ACC112 (cell line): ENCODE results near the gene MTERF4.

Experiments used
- H2AFZ ChIP-seq: fragments of 200-600 bp; sonication (generic); one replicate; pipeline ENCODE4 v1.6.0; 2017; ENCODE audit warnings: antibody characterized with exemption, low read length; ENCODE audit not compliant: unreplicated experiment
- H3K27ac ChIP-seq: fragments of 200-600 bp; sonication (generic); 2 replicates; pipeline ENCODE4 v1.5.1; 2014; ENCODE audit warnings: low read depth, mild to moderate bottlenecking, antibody characterized with exemption, low read length, moderate library complexity
- H3K27me3 ChIP-seq: fragments of 200-600 bp; sonication (generic); 2 replicates; pipeline ENCODE4 v1.6.1; 2014; ENCODE audit warnings: mild to moderate bottlenecking, antibody characterized with exemption, low read length, moderate library complexity, mixed read lengths; ENCODE audit not compliant: insufficient read depth
- H3K36me3 ChIP-seq: fragments of 200-600 bp; sonication (generic); 2 replicates; pipeline ENCODE4 v1.6.1; 2016; ENCODE audit warnings: mild to moderate bottlenecking, antibody characterized with exemption, low read length, moderate library complexity, mixed read lengths; ENCODE audit not compliant: insufficient read depth
- H3K4me1 ChIP-seq: fragments of 200-600 bp; sonication (generic); one replicate; pipeline ENCODE4 v1.6.1; 2016; ENCODE audit warnings: low read length, mixed read lengths; ENCODE audit not compliant: insufficient read depth, unreplicated experiment, control insufficient read depth
- H3K4me3 ChIP-seq: fragments of 200-600 bp; sonication (generic); 2 replicates; pipeline ENCODE4 v1.5.1; 2014; ENCODE audit warnings: mild to moderate bottlenecking, low read depth, low read length
- H3K79me2 ChIP-seq: fragments of 200-600 bp; sonication (generic); one replicate; pipeline ENCODE4 v1.6.0; 2016; ENCODE audit warnings: low read length; ENCODE audit not compliant: control insufficient read depth, unreplicated experiment, insufficient read depth

MTERF4 gene, protein sequence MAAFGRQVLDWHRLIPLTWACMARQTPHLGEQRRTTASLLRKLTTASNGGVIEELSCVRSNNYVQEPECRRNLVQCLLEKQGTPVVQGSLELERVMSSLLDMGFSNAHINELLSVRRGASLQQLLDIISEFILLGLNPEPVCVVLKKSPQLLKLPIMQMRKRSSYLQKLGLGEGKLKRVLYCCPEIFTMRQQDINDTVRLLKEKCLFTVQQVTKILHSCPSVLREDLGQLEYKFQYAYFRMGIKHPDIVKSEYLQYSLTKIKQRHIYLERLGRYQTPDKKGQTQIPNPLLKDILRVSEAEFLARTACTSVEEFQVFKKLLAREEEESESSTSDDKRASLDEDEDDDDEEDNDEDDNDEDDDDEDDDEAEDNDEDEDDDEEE

DNA sequence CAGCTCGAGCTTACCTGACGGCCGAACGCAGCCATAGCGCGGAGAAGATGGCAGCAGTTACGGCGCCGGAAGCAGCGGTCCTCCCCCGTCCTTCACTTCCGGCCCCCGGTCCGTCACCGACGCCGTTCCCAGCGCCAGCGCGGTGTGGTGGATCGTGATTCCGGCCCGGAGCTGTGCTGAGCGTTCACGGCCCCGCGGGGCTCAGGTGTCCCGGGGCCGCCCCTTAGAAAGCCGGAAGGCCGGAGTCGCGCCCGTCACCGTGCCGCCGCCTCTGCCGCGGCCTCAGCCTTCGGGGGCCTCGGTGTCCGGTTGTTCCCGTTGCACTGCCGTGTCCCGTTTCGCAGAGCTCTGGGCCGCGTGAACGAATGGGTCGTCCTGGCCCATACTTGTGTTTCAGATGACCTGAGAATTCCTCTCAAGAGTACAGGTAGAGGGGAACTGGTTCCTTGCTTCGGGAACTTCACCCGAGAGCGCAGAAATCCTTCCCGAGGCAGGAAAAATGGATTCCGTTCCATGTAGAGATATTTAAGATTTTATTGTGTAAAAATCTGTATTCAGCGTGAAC, at the start of gene MTERF4:
TSS of gene MTERF4 (minus strand) at position 49 of the 565 bp plus-strand sequence. CDS start at position 35, 14 bp downstream.
- peaks cover 9% of the 10 kb centered on the region for H3K4me1 ChIP-seq
- peaks cover 36% of the 10 kb centered on the region for H3K79me2 ChIP-seq
- no peaks in the 10 kb centered on the region for H3K27me3 ChIP-seq
- H2AFZ ChIP-seq, result peak within 1 kb of the TSS; percentile 89
- H3K36me3 ChIP-seq, result no peaks in the 10 kb centered on the region
- H3K27ac ChIP-seq, result peak within 1 kb of the TSS; percentile 25; the same call in 1 of the 2 replicates
- peak within 1 kb of the TSS; percentile 96 for H3K4me3 ChIP-seq

- peaks cover 36% of the 10 kb centered on the region for H3K4me1 ChIP-seq
- H3K4me3 ChIP-seq, result peak overlapping the region; percentile 87
- H3K79me2 ChIP-seq, result peaks cover 16% of the 10 kb centered on the region
- no peaks in the 10 kb centered on the region for H3K27me3 ChIP-seq
- H3K36me3 ChIP-seq, result no peaks in the 10 kb centered on the region
- H3K27ac ChIP-seq, result peak overlapping the region; percentile 42; the same call in 1 of the 2 replicates
- peak overlapping the region; percentile 91 for H2AFZ ChIP-seq
These were observed 48.8 kb upstream of the MTERF4 start for GRCh38 chr2:241150660-241151530.

- peak within 1 kb of the TSS; percentile 91 for H2AFZ ChIP-seq
- H3K4me1 ChIP-seq, result peaks cover 30% of the 10 kb centered on the region
- no peaks in the 10 kb centered on the region for H3K36me3 ChIP-seq
- peak within 1 kb of the TSS; percentile 42; the same call in 1 of the 2 replicates for H3K27ac ChIP-seq
- H3K27me3 ChIP-seq, result no peaks in the 10 kb centered on the region
- H3K79me2 ChIP-seq, result peaks cover 16% of the 10 kb centered on the region
- peak within 1 kb of the TSS; percentile 87 for H3K4me3 ChIP-seq
These were observed 48.0 kb upstream of the MTERF4 start, which contains the start of gene PPP1R7 for GRCh38 chr2:241149925-241150659. TSS of gene PPP1R7 (plus strand) at chr2:241150467. CDS start at chr2:241150496, 29 bp downstream.

DNA sequence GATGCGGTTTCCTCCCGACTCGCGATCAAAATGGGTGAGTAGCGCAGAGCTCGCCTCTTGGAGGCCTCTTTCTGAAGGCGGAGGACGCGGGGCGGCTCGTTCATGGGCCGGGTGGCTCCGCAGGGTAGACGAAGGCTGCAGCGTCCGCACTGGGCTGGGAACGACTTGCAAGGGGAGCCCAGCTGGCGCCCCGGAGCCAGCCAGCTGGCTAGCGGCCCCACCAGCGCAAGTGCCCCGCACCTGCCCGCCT, 47.5 kb upstream of the MTERF4 start:
- peak overlapping the region; percentile 77 for H2AFZ ChIP-seq

GRCh38 chr2:241148891-241149674, 47.0 kb upstream of the MTERF4 start, which contains the start of gene PASK:
TSS of gene PASK (minus strand) at chr2:241149472. CDS start at chr2:241143032, 6,440 bp downstream.
- H3K36me3 ChIP-seq, result no peaks in the 10 kb centered on the region
- no peaks in the 10 kb centered on the region for H3K27me3 ChIP-seq
- H3K27ac ChIP-seq, result peak within 1 kb of the TSS; percentile 42; the same call in 1 of the 2 replicates
- H3K4me3 ChIP-seq, result peak within 1 kb of the TSS; percentile 87
- H2AFZ ChIP-seq, result peak within 1 kb of the TSS; percentile 82
- peaks cover 16% of the 10 kb centered on the region for H3K79me2 ChIP-seq
- H3K4me1 ChIP-seq, result peaks cover 23% of the 10 kb centered on the region

More for the DNA sequence above, 47.5 kb upstream of the MTERF4 start:
- H3K27me3 ChIP-seq, result no peaks in the 10 kb centered on the region
- peak overlapping the region; percentile 87 for H3K4me3 ChIP-seq
- H3K36me3 ChIP-seq, result no peaks in the 10 kb centered on the region
- H3K79me2 ChIP-seq, result peaks cover 16% of the 10 kb centered on the region
- H3K4me1 ChIP-seq, result peaks cover 25% of the 10 kb centered on the region
- H3K27ac ChIP-seq, result no peak overlapping the region

DNA sequence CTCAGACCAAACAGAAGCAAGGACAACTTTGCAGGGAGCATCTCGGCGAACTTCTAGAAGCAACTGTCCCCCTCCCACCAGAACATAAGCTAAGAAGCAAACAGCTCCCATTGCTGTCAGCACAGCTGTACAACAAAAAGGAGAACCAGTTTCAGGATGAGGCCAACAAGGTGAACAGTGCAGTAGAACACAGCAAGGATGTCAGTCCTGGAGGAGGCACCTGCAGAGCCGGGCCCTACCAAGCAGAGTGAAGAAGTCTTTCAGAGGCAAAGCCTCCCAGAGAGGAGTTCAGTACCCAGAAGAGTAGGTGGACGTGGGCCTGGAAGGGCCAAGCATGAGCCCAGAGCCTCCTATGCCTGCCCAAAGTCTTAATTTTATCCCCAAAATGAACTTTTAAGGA, 46.2 kb upstream of the MTERF4 start:
- Histone ChIP-seq H3K27me3 (no peaks in the 10 kb centered on the region), H3K4me1 (peaks cover 19% of the 10 kb centered on the region), H3K79me2 (peaks cover 16% of the 10 kb centered on the region), H3K27ac (no peak overlapping the region), H2AFZ (peak overlapping the region; percentile 82), H3K4me3 (peak overlapping the region; percentile 87), H3K36me3 (no peaks in the 10 kb centered on the region)

GRCh38 chr2:241147336-241147735, 45.2 kb upstream of the MTERF4 start:
- Histone ChIP-seq H3K4me3 (no peak overlapping the region), H3K36me3 (no peaks in the 10 kb centered on the region), H3K79me2 (peaks cover 16% of the 10 kb centered on the region), H3K4me1 (peaks cover 19% of the 10 kb centered on the region), H3K27me3 (no peaks in the 10 kb centered on the region), H3K27ac (no peak overlapping the region), H2AFZ (no peak overlapping the region)

DNA sequence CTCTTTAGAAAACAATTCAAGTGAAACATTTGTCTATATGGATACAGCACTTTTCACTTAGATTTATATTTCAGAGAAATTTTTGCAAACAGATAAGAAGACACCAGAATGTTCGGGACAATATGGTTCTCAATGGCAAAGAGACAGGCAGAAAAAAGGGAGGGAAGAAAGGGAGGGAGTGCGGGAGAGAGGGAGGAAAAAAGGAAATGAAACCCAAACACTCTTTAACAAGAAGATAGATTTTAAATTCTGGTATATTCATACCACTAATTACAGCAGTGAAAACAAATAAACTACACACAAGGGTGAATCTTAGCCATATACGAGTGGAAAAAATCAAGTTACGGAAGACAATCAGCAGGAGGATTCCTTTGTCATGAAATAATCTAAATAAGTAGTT, 44.2 kb upstream of the MTERF4 start:
- H3K27ac ChIP-seq, result no peak overlapping the region
- peaks cover 10% of the 10 kb centered on the region for H3K79me2 ChIP-seq
- H3K27me3 ChIP-seq, result no peaks in the 10 kb centered on the region
- H3K4me1 ChIP-seq, result peaks cover 8% of the 10 kb centered on the region
- no peaks in the 10 kb centered on the region for H3K36me3 ChIP-seq
- H2AFZ ChIP-seq, result no peak overlapping the region
- no peak overlapping the region for H3K4me3 ChIP-seq

DNA sequence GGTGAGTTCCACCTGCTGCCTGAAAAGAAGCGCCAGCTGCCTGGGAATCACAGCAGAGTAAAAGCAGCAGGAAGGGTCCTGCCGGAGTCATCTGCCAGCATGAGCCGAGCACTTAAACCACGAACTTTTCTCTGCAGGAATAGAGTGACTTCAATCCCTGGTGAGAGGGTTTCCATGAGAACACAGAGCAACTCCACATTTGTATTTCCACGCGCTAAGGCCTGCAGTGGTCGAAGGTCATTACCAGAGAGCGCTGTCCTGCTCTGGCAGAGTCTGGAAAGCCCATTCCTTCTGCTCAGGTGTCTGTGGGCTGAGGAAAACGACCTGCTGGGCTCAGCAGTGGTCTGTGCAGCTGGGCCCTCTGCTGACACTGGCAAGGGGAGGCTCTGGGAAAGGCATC, 40.5 kb upstream of the MTERF4 start:
- Histone ChIP-seq H3K36me3 (no peaks in the 10 kb centered on the region), H3K27ac (no peak overlapping the region), H3K4me1 (no peaks in the 10 kb centered on the region), H3K27me3 (no peaks in the 10 kb centered on the region), H3K79me2 (no peaks in the 10 kb centered on the region), H2AFZ (no peak overlapping the region), H3K4me3 (no peak overlapping the region)
